GM12874 (cell line): ENCODE data around the gene PRSS21.

Experiments
- TF ChIP-seq, protein P1 (sequence below): IDR thresholded peaks from 2 replicates; pipeline ENCODE4 v1.5.1; 2011; ENCODE audit warnings: low read depth, mild to moderate bottlenecking, control low read depth, low read length, moderate library complexity; ENCODE audit not compliant: insufficient read depth

Gene PRSS21, protein sequence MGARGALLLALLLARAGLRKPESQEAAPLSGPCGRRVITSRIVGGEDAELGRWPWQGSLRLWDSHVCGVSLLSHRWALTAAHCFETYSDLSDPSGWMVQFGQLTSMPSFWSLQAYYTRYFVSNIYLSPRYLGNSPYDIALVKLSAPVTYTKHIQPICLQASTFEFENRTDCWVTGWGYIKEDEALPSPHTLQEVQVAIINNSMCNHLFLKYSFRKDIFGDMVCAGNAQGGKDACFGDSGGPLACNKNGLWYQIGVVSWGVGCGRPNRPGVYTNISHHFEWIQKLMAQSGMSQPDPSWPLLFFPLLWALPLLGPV

DNA sequence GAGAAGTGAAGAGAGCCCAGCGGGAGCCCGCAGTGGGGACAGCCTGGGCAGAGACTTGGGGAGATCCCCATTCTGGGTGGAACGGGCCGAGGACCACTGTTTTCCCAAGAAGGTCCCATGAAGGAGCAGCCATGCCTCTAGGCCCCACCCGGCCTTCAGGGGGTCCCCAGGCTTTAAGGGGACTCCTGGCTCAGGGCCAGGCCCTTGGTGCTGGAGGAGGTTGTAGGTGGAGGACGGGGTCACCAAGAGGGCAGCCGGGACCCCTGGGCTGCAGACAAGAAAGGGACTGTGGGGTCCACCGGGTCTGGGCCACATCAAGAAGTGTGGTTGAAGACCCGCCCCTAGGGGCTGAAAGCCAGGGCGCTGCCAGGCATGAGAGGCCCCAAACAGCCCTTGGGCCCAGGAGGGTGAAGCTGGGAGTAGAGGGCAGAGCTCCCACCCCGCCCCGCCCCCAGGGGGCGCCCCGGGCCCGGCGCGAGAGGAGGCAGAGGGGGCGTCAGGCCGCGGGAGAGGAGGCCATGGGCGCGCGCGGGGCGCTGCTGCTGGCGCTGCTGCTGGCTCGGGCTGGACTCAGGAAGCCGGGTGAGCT, at the start of gene PRSS21:
Gene PRSS21, plus strand, starts transcription at position 487 of the 589 bp plus-strand sequence. Its CDS starts 32 bp downstream, at position 519.
- TF ChIP-seq, protein P1, sequence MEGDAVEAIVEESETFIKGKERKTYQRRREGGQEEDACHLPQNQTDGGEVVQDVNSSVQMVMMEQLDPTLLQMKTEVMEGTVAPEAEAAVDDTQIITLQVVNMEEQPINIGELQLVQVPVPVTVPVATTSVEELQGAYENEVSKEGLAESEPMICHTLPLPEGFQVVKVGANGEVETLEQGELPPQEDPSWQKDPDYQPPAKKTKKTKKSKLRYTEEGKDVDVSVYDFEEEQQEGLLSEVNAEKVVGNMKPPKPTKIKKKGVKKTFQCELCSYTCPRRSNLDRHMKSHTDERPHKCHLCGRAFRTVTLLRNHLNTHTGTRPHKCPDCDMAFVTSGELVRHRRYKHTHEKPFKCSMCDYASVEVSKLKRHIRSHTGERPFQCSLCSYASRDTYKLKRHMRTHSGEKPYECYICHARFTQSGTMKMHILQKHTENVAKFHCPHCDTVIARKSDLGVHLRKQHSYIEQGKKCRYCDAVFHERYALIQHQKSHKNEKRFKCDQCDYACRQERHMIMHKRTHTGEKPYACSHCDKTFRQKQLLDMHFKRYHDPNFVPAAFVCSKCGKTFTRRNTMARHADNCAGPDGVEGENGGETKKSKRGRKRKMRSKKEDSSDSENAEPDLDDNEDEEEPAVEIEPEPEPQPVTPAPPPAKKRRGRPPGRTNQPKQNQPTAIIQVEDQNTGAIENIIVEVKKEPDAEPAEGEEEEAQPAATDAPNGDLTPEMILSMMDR: 0 out of 2 replicates have a peak, but pooled peaks have one; percentile 5

DNA sequence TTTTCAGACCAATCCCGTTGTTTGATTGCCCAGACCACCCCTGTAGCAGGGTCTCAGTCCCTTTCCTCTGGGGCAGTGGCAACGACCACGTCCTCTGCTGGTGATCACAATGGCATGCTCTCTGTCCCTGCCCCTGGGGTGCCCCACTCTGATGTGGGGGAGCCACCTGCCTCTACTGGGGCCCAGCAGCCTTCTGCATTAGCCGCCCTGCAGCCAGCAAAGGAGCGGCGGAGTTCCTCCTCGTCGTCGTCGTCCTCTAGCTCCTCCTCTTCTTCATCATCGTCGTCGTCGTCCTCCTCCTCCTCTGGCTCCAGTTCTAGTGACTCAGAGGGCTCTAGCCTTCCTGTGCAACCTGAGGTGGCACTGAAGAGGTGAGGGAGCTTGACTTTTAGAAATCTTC, 49.1 kb upstream of the PRSS21 start:
- TF ChIP-seq, protein P1: no peak

DNA sequence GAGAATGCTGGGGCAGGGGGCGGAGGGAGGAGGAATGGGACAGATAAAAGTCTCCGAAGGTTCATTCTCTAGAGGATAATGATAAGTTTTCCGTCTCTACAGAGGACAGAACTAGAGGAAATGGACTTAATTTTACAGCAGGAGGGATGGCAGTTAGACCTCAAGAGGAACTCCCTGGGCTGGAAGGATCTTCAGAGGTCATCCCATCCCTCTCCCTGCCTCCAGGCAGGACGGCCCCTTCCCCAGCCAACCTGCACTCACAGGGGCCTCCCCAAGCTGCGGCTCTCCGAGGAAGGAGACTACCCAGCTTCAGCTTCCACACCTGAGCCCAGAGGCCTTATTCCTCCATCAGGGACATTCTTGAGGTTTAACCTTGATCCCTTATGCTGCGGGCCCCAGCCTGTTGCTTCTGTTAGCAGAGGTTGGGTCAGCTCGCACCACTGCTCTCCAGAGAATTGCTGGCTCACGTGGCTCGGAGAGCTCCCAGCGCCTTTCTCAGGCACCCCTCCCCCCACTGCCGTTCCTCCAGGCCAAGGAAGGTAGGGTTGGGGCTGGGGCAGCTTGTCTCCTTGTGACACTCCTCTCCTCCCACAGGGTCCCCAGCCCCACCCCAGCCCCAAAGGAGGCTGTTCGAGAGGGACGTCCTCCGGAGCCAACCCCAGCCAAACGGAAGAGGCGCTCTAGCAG, 48.5 kb upstream of the PRSS21 start:
- TF ChIP-seq, protein P1: no peak

DNA sequence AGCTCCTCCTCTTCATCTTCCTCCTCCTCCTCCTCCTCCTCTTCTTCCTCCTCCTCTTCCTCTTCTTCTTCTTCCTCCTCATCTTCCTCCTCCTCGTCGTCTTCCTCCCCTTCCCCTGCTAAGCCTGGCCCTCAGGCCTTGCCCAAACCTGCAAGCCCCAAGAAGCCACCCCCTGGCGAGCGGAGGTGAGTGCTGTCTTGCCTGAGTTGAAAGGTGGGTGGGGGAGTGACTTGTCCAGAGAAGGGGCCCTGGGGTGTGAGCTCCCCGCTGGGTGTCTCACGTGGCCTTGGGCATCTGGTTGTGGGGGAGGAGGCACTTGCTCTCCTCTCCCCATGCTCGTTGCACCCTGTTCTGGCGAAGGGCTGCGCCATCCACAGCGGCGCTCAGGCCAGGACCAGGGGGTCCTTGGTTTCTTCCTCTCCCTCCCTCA, 47.9 kb upstream of the PRSS21 start:
- TF ChIP-seq, protein P1: no peak

DNA sequence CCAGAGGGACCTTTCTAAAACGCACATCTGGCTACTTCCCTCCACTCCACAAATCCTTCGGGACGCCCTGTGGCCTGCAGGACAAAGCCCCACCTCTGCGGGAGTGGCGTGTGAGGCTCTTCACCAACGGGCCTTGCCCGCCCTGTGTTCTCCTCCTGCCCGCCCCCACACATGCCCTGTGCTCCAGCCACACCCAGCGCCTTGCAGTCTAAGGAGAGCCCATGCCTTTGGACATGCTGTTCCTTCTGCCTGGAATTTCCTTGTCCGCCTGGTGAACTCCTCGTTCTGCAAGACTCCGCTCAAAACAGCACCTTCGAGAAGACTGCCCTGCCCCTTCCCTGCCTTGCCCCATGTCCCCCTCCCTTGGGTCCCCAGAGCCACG, 47.4 kb upstream of the PRSS21 start:
- TF ChIP-seq, protein P1: no peak

DNA sequence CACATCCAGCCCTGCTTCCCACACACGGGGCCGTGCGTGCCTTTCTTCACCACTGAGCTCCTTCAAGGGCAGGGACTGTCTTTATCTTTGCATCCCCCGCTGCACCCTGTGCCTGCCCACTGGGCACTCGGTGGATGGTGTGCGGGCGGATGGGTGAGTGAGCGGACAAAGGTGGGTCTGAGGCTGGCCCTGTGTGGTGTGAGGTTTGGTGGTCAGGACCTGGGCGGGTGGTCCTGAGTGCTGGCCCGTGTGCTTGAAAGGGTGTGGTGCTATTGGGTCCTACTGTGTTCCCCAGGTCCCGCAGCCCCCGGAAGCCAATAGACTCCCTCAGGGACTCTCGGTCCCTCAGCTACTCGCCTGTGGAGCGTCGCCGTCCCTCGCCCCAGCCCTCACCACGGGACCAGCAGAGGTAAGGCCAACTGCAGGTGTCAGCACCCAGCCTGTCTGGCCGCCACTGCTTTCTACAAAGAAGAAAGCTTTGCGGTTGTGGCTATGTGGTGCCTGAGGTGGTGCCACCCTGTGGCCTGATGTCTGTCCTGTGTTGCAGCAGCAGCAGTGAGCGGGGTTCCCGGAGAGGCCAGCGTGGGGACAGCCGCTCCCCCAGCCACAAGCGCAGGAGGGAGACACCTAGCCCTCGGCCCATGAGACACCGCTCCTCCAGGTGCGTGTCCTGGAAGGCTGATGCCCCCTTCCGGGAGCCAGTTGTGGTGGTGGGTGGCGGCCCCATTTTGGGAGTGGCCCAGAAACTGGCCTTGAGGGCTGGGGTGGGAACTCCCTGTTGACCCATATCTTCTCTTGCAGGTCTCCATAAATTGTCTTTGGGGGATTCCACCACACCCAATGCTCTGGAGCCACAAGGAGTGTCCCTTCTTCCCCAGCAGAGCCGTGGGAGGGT, 46.7 kb upstream of the PRSS21 start:
- TF ChIP-seq, protein P1: no peak
